ENCODE measurements around the gene IFNW1.
"Not testable (repeated sequence)": the region's sequence is repeated elsewhere in the genome, so short reads cannot be mapped to it uniquely, and the experiment has no call there.

DNA sequence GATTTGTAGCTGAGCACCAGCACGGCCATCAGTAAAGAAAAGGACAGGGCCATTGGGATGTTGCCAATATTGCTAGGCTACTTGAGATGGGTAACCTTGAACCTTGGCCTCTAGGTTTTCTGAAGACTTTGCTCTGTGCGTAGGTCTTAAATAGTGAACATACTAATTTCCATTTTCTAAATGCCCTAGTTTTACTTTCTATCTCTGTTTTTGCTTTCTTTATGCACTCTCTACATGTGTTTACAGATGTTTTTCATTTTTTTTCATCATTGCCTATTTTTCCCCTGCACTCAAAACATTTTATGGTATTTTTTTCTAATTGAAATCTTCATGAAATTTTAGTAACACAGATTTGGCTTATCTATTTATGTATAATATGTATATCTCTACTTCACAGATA, 24.9 kb upstream of the IFNW1 start, which contains the start of gene IFNA21:
- TF ChIP-seq POLR2A (IDR thresholded peaks at IDR 0.05): not testable (repeated sequence)
- TF ChIP-seq, protein P1, sequence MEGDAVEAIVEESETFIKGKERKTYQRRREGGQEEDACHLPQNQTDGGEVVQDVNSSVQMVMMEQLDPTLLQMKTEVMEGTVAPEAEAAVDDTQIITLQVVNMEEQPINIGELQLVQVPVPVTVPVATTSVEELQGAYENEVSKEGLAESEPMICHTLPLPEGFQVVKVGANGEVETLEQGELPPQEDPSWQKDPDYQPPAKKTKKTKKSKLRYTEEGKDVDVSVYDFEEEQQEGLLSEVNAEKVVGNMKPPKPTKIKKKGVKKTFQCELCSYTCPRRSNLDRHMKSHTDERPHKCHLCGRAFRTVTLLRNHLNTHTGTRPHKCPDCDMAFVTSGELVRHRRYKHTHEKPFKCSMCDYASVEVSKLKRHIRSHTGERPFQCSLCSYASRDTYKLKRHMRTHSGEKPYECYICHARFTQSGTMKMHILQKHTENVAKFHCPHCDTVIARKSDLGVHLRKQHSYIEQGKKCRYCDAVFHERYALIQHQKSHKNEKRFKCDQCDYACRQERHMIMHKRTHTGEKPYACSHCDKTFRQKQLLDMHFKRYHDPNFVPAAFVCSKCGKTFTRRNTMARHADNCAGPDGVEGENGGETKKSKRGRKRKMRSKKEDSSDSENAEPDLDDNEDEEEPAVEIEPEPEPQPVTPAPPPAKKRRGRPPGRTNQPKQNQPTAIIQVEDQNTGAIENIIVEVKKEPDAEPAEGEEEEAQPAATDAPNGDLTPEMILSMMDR (IDR thresholded peaks at IDR 0.05): not testable (repeated sequence)

Measured in lower leg skin (tissue), 3 donors.